GM19467 (cell line): ENCODE measurements around the gene ELP4.

Source experiments
- ATAC-seq: cut with Tn5 transposase; IDR thresholded peaks from one replicate; pipeline ENCODE4 v1.9.1; 2021; ENCODE audit warnings: mild to moderate bottlenecking, moderate library complexity; ENCODE audit not compliant: unreplicated experiment

ELP4 gene

GRCh38 chr11:31819621-31820437 is 310.3 kb downstream of the ELP4 start:
- no peak for ATAC-seq

DNA sequence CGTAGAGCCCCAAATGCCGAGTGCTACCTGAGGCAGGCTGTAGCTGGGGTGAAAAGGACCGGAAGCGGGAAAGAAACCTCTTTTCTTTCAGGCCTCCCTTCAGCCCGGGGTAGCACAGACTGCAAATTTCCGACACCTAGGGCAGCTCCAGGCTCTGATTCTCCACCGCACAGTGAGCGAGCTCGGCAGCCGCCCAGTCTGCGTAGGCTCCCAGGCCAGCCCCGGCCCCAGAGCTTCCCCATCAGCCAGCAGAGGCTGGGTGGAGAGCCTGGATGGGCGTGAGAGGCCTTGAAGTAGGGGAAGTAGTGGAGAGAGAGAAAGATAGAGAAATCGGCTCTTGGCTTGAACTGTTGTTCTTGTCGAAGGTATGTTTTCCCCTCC is 310.9 kb downstream of the ELP4 start:
- ATAC-seq: no peak

DNA sequence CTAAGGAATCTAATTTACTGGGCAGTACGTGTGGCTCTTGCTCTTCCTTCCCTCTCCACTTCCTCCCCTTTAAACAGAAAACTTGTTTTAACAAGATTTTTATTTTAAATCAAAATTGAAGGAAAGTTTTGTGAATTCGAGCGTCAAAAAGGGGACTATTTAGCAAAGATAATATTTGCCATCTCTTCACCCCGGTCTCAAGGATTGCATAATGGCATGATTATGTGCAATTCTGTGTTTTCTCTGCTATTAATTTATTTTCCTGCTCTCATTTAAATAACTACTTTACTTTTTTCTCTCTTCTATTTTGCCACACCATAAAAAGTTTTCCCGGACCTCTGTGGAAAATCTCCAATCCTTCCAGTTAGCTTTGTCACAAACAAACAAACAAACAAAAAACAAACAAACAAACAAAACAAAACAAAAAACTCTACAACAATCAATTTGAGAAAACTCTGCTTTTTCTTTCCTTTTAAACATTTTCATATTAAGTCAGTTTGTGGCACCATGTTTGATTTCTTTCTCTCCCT is 311.7 kb downstream of the ELP4 start:
- no peak for ATAC-seq

DNA sequence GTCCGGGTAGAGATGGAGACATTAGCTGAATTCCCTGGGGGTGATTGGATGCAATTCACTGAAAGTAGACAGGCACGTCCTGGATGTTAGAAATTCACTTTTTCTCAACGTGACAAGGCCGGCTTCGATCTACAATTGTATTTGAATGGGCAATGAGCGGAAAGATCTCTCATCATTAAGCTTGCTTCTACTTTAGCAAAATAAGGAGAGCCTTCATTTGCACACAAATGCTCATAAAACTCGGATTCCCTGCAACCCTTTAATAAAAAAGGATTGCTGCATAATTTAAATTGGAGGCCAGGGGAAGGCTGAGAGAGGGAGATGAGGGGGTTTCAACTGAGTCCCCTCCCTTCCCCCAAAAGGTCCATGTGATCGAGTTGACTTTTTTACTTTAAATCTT is 312.2 kb downstream of the ELP4 start:
- no peak for ATAC-seq

GRCh38 chr11:31822175-31822926 is 312.8 kb downstream of the ELP4 start:
- no peak for ATAC-seq

DNA sequence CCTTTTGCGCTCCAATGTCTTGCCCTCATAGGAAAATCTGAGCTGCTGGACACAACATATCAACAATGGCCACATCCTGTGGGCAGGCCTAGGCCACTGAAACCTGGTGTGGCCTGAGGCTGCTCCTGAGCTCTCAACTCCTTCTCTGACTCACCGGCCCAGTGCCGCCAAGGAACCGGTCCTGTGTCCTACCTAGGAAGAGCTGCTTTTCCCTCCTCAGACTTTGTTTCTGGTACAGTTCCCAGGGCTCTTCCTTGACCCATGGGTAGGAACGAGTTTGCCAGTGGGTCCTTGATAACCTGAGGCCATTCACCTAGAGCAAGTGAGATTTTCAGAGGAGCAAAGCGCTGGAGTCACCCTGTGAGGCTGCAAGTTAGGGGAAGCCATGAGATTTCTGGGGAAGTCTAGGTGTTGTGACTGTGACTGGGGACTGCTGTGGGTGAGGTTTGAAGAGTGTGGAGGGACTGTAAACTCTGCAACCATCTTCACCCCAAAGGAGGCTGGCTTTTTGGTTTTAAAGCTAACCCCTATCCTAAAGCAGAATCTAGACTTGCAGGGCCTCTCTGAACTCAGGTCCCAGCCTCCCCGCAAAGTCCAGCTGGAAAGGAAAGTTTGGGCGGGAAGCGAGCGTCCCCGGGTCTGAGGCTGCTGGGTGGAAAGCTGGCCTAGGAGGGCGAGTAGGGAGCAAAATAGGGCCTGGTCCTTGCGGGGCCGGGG is 313.5 kb downstream of the ELP4 start:
- no peak for ATAC-seq

- ATAC-seq: no peak
Measured at GRCh38 chr11:31823644-31824331, 314.2 kb downstream of the ELP4 start.

GRCh38 chr11:31824332-31824878 is 314.8 kb downstream of the ELP4 start:
- no peak for ATAC-seq

- no peak for ATAC-seq
Measured at GRCh38 chr11:31824879-31825837, 315.6 kb downstream of the ELP4 start.

DNA sequence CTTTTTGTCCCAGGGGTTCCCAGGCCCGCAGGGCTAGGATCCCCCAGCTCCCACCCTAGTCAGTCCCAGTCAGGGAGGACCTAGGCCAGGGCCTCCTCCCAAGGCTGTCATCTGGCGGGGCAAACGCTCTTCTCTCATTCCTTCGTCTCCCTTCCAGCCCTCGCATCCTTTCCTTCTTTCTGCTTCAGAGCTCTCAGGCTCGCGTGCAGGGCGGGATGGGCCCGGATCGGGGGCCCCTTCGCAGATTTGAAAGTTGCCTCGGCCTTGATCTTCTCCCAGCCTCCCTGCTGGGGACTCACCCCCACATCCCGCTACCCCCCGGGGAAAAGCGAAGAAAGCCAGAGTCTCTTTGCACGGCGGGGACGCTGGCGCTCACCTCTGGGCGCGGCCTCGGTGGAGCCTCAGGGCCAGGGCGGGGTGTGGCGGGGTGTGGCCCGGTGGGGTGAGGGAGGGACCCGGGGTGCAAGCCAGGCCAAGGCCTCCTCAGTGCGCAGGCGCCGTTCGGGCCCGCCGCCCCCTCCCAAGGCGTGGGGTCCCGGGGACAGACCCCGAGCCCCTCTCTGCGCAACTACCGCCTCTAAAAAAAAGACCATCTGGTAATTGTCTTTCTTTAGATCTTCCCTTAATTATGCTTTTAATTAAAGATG is 316.4 kb downstream of the ELP4 start:
- ATAC-seq: no peak

DNA sequence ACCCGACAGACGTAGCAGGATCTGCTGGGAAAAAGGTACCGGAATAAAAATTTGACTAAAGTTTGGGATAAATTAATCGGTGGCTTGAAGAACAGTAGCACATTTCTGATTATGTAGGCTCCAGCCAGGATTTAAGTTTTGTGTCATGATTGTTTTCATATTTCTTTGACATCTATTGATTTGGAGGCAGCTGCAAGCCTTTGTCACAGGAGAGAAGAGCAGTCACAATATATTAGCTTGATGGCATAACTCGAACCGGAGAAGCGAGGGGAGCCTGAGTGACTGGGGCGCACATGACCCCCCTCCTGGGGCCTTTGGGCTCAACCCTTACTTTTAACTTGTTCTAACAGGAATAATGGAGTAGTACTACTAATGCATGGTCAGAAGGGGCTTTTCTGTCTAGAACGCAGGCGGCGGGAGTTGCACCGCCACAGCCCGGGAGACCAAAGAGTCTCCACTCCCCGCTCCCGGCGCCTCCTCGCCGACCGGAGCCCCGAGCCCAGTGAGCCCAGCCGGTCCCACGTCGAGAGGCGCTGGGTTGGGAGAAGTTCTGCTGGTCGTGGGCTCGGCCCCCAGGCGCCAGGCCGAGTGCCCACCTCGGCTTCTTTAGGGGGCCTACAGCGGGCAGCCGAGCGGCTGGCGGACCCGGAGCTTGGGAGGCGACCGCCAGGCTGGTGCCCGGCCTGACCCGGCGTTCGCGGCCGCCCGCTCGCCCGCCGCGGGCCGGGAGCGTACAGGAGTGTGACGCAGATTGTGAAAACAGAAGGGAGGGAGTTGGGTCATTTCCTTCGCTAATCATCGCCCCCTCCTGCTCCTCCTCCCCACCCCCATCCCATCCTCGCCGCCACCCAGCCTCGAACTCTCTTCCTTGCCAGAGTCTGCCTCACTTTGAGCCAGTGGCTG is 317.2 kb downstream of the ELP4 start:
- ATAC-seq: no peak

DNA sequence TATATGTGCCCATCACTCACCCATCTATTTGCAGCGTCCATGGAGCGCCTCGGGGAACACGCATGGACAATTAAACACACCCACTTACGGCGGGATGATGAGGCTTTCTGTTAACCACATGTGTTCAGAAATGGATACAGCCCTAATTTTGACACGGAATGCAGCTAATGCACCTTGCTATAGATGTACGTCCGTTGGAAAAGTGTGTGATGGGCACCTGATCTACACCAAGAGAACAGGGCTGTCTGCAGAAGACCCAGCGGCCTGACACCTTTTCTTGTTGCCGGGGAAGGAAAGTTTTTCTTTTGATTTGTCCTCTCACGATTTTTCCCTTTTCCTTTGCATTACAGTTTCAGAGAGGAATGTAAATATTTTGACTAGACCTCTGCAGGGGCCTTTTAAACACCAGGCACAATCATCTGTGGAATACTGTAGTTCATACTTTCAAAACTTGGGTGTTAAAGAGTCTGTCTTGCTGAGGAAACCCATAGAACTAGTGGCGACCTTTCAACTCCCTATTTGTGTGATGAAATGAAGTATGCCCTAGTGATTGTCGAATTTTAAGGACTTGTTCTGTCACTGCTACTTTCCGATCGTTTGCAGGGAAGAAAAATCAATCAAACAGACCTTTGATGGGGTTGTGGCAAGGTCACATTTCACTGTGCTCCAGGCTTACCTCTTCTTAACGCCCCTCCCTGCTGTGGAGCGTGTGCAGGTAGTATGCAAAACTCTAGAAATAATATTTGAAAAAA is 318.1 kb downstream of the ELP4 start:
- ATAC-seq: no peak

- ATAC-seq: no peak
Measured at GRCh38 chr11:31828217-31828616, 318.6 kb downstream of the ELP4 start.

- ATAC-seq: no peak
Measured at GRCh38 chr11:31830406-31830805, 320.8 kb downstream of the ELP4 start.

GRCh38 chr11:31834237-31834636 is 324.7 kb downstream of the ELP4 start:
- no peak for ATAC-seq
